Activated CD4-positive, alpha-beta T cell treated with anti-CD3 and anti-CD28 coated beads for 4 hours (primary cell): ENCODE data around the gene PALLD.
A peak's percentile ranks its signal among the peaks of the same experiment; 100 is the strongest.
"Not testable (repeated sequence)": the region's sequence is repeated elsewhere in the genome, so short reads cannot be mapped to it uniquely, and the experiment has no call there.

Experiments
- DNase-seq, 2 donors: peaks; one replicate each; pipeline ENCODE4 v3.0.0-alpha.2; 2020

PALLD gene

GRCh38 chr4:168803052-168803451 is 306.2 kb downstream of the PALLD start:
- not testable (repeated sequence) for DNase-seq

GRCh38 chr4:168803732-168804131 is 306.9 kb downstream of the PALLD start:
- DNase-seq: no peak

GRCh38 chr4:168804146-168804545 is 307.3 kb downstream of the PALLD start:
- no peak for DNase-seq

- DNase-seq: no peak
These were observed 308.5 kb downstream of the PALLD start for GRCh38 chr4:168805341-168805740.

- not testable (repeated sequence) for DNase-seq
These were observed 309.4 kb downstream of the PALLD start for GRCh38 chr4:168806247-168806646.

GRCh38 chr4:168811207-168811606 is 314.4 kb downstream of the PALLD start:
- DNase-seq: no peak

GRCh38 chr4:168811786-168812651 is 315.2 kb downstream of the PALLD start:
- DNase-seq: no peak

- DNase-seq: no peak
These were observed 316.0 kb downstream of the PALLD start for GRCh38 chr4:168812806-168813205.

- DNase-seq: no peak
These were observed 317.0 kb downstream of the PALLD start for GRCh38 chr4:168813890-168814289.

GRCh38 chr4:168815379-168816345 is 318.8 kb downstream of the PALLD start:
- DNase-seq: no peak

GRCh38 chr4:168817370-168817769 is 320.5 kb downstream of the PALLD start:
- no peak for DNase-seq

- no peak for DNase-seq
These were observed 325.6 kb downstream of the PALLD start for GRCh38 chr4:168822481-168822880.

GRCh38 chr4:168825975-168826374 is 329.1 kb downstream of the PALLD start:
- DNase-seq: no peak

- no peak for DNase-seq
These were observed 329.8 kb downstream of the PALLD start for GRCh38 chr4:168826620-168827019.

GRCh38 chr4:168830777-168831512 is 334.1 kb downstream of the PALLD start:
- no peak for DNase-seq

GRCh38 chr4:168831585-168831918 is 334.7 kb downstream of the PALLD start:
- DNase-seq: no peak

- DNase-seq: peak; percentile 40 to 52
These were observed 335.3 kb downstream of the PALLD start for GRCh38 chr4:168831919-168832762.

- no peak for DNase-seq
These were observed 336.1 kb downstream of the PALLD start for GRCh38 chr4:168832763-168833575.

GRCh38 chr4:168833881-168834280 is 337.0 kb downstream of the PALLD start:
- no peak for DNase-seq

GRCh38 chr4:168835880-168836454 is 339.1 kb downstream of the PALLD start:
- no peak for DNase-seq

- no peak for DNase-seq
These were observed 339.6 kb downstream of the PALLD start for GRCh38 chr4:168836490-168836889.
